ENCODE results near the gene CLMP. TPM values are rescaled to one million over a fixed set of nuclear protein-coding genes. Genes with fewer than 3 reads are reported as not detected.

Gene CLMP
- total RNA-seq, 1 experiment from 2014 or later = not detected

DNA sequence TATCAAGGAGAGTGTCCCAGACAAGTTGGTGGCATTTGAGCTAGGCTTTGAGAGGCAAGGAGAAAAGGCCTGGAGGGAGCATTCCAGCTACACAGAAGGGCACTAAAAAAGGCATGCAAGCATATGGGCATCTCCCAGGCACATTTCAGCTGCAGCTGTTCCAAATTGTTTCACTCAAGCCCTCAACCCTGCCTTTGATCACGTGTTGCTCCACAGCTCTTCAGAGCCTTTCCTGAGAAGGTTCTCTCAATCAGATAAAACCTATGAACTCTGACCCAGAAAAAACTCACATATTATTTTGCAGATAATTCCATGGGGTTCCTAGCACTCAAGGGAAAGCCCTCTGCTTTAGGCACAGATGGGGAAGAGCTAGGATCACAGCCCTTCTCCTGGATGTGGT lies 108.7 kb downstream of the CLMP start:
- Mint-ChIP-seq H3K27ac (ENCODE audit: unreplicated experiment) (no peak overlapping the region), H3K9me3 (ENCODE audit: low read depth, unreplicated experiment) (no peaks in the 10 kb centered on the region)

DNA sequence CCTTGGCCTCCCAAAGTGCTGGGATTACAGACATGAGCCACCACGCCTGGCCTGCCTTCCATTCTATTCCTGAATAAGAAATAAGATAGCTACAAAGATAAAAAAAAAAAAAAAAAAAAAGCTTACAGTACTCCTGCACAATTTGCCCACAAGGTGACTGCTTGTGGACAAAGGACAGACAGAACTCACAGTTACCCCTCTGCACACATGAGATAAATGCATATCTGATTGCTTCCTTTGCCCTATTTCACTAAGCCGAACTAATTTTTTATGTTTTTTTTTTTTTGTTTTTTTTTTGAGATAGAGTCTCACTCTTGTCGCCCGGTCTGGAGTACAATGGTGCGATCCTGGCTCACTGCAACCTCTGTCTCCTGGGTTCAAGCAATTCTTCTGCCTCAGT lies 109.6 kb downstream of the CLMP start:
- TF ChIP-seq, protein P1, sequence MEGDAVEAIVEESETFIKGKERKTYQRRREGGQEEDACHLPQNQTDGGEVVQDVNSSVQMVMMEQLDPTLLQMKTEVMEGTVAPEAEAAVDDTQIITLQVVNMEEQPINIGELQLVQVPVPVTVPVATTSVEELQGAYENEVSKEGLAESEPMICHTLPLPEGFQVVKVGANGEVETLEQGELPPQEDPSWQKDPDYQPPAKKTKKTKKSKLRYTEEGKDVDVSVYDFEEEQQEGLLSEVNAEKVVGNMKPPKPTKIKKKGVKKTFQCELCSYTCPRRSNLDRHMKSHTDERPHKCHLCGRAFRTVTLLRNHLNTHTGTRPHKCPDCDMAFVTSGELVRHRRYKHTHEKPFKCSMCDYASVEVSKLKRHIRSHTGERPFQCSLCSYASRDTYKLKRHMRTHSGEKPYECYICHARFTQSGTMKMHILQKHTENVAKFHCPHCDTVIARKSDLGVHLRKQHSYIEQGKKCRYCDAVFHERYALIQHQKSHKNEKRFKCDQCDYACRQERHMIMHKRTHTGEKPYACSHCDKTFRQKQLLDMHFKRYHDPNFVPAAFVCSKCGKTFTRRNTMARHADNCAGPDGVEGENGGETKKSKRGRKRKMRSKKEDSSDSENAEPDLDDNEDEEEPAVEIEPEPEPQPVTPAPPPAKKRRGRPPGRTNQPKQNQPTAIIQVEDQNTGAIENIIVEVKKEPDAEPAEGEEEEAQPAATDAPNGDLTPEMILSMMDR (IDR thresholded peaks at IDR 0.05; ENCODE audit: unreplicated experiment) = no peak
- H3K27ac Mint-ChIP-seq (ENCODE audit: unreplicated experiment) = no peak overlapping the region
- H3K27me3 Mint-ChIP-seq (ENCODE audit: unreplicated experiment) = no peaks in the 10 kb centered on the region
- no peak for DNase-seq
- CTCF ChIA-PET = interaction anchor here (0.6 to 0.7 kb wide), 3 partner anchors 288 to 1298 kb away, joined by 3 to 5 read pairs (median 4); no protein-coding TSS in a partner anchor
- peaks cover 6% of the 10 kb centered on the region for H3K36me3 Mint-ChIP-seq (ENCODE audit: insufficient read depth, unreplicated experiment)
- intact Hi-C loops (cut with micrococcal nuclease; ENCODE audit: unreplicated experiment) = no loop called here
- BruUV-seq (replicated peaks) = no TSS peak
- H3K4me3 Mint-ChIP-seq (ENCODE audit: low read depth, unreplicated experiment) = no peak overlapping the region
- H3K9me3 Mint-ChIP-seq (ENCODE audit: low read depth, unreplicated experiment) = no peaks in the 10 kb centered on the region
- H3K4me1 Mint-ChIP-seq (ENCODE audit: low read depth, unreplicated experiment) = no peaks in the 10 kb centered on the region

More for the DNA sequence above, 108.7 kb downstream of the CLMP start:
- CTCF ChIA-PET = interaction anchor here (0.7 kb wide), 1 partner anchor 300 kb away, joined by 3 read pairs; no protein-coding TSS in a partner anchor
- H3K27me3 Mint-ChIP-seq (ENCODE audit: unreplicated experiment) = no peaks in the 10 kb centered on the region
- H3K4me3 Mint-ChIP-seq (ENCODE audit: low read depth, unreplicated experiment) = no peak overlapping the region
- DNase-seq = no peak
- peaks cover 6% of the 10 kb centered on the region for H3K36me3 Mint-ChIP-seq (ENCODE audit: insufficient read depth, unreplicated experiment)
- intact Hi-C loops (cut with micrococcal nuclease; ENCODE audit: unreplicated experiment) = no loop called here
- H3K4me1 Mint-ChIP-seq (ENCODE audit: low read depth, unreplicated experiment) = no peaks in the 10 kb centered on the region
- BruUV-seq (replicated peaks) = no TSS peak
- TF ChIP-seq, protein P1 (IDR thresholded peaks at IDR 0.05; ENCODE audit: unreplicated experiment) = no peak

DNA sequence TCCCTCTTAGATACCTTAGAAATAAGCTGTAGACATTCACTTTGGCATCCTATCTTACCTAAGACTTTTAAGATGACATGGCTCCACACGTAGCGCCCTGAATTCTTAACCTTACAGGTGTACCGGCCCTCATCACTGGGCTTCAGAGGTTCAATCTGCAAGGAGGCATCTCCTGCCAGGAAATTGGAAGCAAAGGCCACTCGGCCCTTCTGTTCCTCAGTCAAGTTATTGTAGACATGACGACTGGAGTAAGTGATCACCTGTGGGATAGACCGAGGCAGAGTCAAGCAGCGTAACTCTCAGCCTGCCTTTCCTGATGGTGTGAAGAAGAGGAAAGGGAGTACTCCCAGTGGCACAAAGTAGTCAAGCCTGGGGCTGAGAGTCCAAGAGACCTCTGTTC lies 110.6 kb downstream of the CLMP start:
- H3K27ac Mint-ChIP-seq (ENCODE audit: unreplicated experiment) = no peak overlapping the region

DNA sequence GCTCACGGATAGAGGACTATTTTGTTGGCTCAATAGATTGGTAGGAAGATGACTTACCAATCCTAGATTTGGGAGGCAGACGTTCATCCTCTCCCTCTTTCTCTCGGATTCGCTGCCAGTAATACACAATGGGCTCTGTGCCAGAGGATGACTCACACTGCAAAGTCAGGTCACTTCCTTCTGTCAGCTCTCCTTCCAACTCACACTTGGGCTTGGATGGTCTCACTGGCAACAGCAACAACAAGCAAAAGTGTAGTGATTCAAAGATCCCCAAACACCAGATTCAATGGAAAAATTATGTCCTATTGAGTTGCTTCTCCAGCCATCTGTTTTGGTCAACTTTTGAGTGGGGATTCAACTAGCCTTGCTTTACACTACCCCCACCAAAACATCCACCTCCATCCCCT lies 111.4 kb downstream of the CLMP start:
- Mint-ChIP-seq H3K27me3 (ENCODE audit: unreplicated experiment) (no peaks in the 10 kb centered on the region), H3K27ac (ENCODE audit: unreplicated experiment) (no peak overlapping the region), H3K4me1 (ENCODE audit: low read depth, unreplicated experiment) (no peaks in the 10 kb centered on the region), H3K9me3 (ENCODE audit: low read depth, unreplicated experiment) (no peaks in the 10 kb centered on the region), H3K4me3 (ENCODE audit: low read depth, unreplicated experiment) (no peak overlapping the region), H3K36me3 (ENCODE audit: insufficient read depth, unreplicated experiment) (peaks cover 6% of the 10 kb centered on the region)
- peak; percentile 82 for DNase-seq
- CTCF ChIA-PET = no interaction called here
- BruUV-seq (replicated peaks) = no TSS peak
- intact Hi-C loops (cut with micrococcal nuclease; ENCODE audit: unreplicated experiment) = no loop called here
- TF ChIP-seq, protein P1 (IDR thresholded peaks at IDR 0.05; ENCODE audit: unreplicated experiment) = no peak

More for the DNA sequence above, 110.6 kb downstream of the CLMP start:
- no TSS peak for BruUV-seq (replicated peaks)
- TF ChIP-seq, protein P1 (IDR thresholded peaks at IDR 0.05; ENCODE audit: unreplicated experiment) = no peak
- Mint-ChIP-seq H3K4me3 (ENCODE audit: low read depth, unreplicated experiment) (no peak overlapping the region), H3K36me3 (ENCODE audit: insufficient read depth, unreplicated experiment) (peaks cover 6% of the 10 kb centered on the region), H3K4me1 (ENCODE audit: low read depth, unreplicated experiment) (no peaks in the 10 kb centered on the region), H3K27me3 (ENCODE audit: unreplicated experiment) (no peaks in the 10 kb centered on the region), H3K9me3 (ENCODE audit: low read depth, unreplicated experiment) (no peaks in the 10 kb centered on the region)
- intact Hi-C loops (cut with micrococcal nuclease; ENCODE audit: unreplicated experiment) = no loop called here
- DNase-seq = no peak
- CTCF ChIA-PET = no interaction called here

All from Calu3 (cell line).